ENCODE measurements around the gene CDKAL1.

The CDKAL1 gene

GRCh38 chr6:21150667-21151066, 616.4 kb downstream of the CDKAL1 start:
- Histone ChIP-seq H3K4me3 (ENCODE audit: low read depth, low read length) (no peak overlapping the region), H3K36me3 (no peaks in the 10 kb centered on the region), H3K9me3 (no peaks in the 10 kb centered on the region), H3K27me3 (no peaks in the 10 kb centered on the region), H3K4me1 (peaks cover 11% of the 10 kb centered on the region)
- no peak for TF ChIP-seq CTCF (IDR thresholded peaks at IDR 0.05; ENCODE audit: low read depth, low read length)
- no peak for DNase-seq

- no peaks in the 10 kb centered on the region for H3K36me3 ChIP-seq
- no peak for TF ChIP-seq CTCF (IDR thresholded peaks at IDR 0.05; ENCODE audit: low read depth, low read length)
- no peaks in the 10 kb centered on the region for H3K27me3 ChIP-seq
- no peak for DNase-seq
- no peak overlapping the region for H3K4me3 ChIP-seq (ENCODE audit: low read depth, low read length)
- peaks cover 11% of the 10 kb centered on the region for H3K4me1 ChIP-seq
- H3K9me3 ChIP-seq: no peaks in the 10 kb centered on the region
Measured at GRCh38 chr6:21151119-21151518, 616.9 kb downstream of the CDKAL1 start.

DNA sequence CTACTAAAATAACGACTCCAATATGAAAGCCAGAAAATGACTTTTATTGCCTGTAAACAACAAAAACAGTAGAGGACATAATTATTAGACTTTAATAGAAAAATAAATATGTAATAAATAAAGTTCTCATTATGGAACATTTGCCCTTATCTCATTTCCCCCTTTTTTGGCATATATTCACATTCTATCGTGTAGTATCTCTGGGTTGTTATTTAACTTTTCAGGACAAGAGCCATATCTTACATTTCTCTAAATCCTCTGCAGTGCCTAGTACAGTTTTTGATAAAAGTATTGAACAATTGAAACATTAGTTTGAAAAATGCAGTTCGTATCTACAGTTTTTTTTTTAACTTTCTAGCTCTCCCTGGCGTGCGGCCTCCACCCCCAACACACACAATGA, 617.3 kb downstream of the CDKAL1 start:
- Histone ChIP-seq H3K4me1 (peaks cover 11% of the 10 kb centered on the region), H3K36me3 (no peaks in the 10 kb centered on the region), H3K4me3 (ENCODE audit: low read depth, low read length) (no peak overlapping the region), H3K9me3 (no peaks in the 10 kb centered on the region), H3K27me3 (no peaks in the 10 kb centered on the region)
- TF ChIP-seq CTCF (IDR thresholded peaks at IDR 0.05; ENCODE audit: low read depth, low read length): no peak
- DNase-seq: no peak

DNA sequence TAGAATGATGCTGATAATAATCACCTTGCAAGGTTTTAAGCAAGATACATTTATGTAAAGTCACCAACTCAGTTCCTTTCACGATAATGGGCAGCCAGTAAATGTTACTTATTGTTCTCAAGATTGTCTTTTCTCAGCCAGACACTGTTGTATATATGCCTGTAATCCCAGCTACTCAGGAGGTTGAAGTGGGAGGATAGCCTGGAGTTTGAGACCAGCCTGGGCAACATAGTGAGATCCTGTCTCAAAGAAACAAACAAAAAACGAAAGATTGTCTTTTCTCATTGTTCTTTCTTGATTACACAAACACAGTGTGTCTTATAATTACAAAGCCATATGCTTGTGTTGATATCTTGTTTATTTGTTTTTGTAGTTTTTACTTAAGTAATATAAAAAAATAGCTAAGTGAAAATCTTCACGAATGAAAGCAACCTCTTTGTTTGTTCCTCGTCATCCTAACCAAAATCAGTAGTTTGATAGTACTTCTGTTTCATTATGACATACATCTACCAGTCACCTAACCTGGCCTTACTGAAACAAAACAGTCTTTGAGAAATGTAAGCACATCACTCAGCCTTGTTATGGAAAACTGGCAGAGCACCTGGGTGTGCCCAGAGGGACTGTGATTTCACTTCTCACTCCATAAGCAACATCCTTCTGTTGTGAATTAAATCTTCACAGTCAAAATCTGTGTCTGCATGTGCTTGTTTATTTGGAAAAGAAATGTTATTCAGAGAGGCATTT, 623.1 kb downstream of the CDKAL1 start:
- peak overlapping the region; percentile 7 for H3K4me3 ChIP-seq (ENCODE audit: low read depth, low read length)
- DNase-seq: no peak
- no peaks in the 10 kb centered on the region for H3K9me3 ChIP-seq
- TF ChIP-seq CTCF (IDR thresholded peaks at IDR 0.05; ENCODE audit: low read depth, low read length): no peak
- H3K36me3 ChIP-seq: no peaks in the 10 kb centered on the region
- H3K4me1 ChIP-seq: peaks cover 18% of the 10 kb centered on the region
- no peaks in the 10 kb centered on the region for H3K27me3 ChIP-seq

GRCh38 chr6:21158149-21158548, 623.9 kb downstream of the CDKAL1 start:
- Histone ChIP-seq H3K9me3 (no peaks in the 10 kb centered on the region), H3K4me1 (peaks cover 14% of the 10 kb centered on the region), H3K36me3 (no peaks in the 10 kb centered on the region), H3K4me3 (ENCODE audit: low read depth, low read length) (peak overlapping the region; percentile 7), H3K27me3 (no peaks in the 10 kb centered on the region)
- DNase-seq: peak; percentile 80
- no peak for TF ChIP-seq CTCF (IDR thresholded peaks at IDR 0.05; ENCODE audit: low read depth, low read length)

GRCh38 chr6:21158873-21159272, 624.6 kb downstream of the CDKAL1 start:
- Histone ChIP-seq H3K9me3 (no peaks in the 10 kb centered on the region), H3K36me3 (no peaks in the 10 kb centered on the region), H3K27me3 (no peaks in the 10 kb centered on the region), H3K4me1 (peaks cover 14% of the 10 kb centered on the region; the same call in 1 of the 2 replicates), H3K4me3 (ENCODE audit: low read depth, low read length) (no peak overlapping the region)
- TF ChIP-seq CTCF (IDR thresholded peaks at IDR 0.05; ENCODE audit: low read depth, low read length): no peak
- no peak for DNase-seq

All from BE2C (cell line).